Epithelial cell of proximal tubule (primary cell): Measurements from ENCODE around the gene DHRS13. TPM values are rescaled to one million over a fixed set of nuclear protein-coding genes. Genes with fewer than 3 reads are reported as not detected.

Experiments
- DNase-seq: peaks from one replicate; pipeline ENCODE4 v3.0.0-alpha.2; 2011; ENCODE audit warnings: low read depth
- H3K4me3 ChIP-seq: 2 replicates; pipeline ENCODE4 v1.5.1; 2011; ENCODE audit warnings: low read depth, mild to moderate bottlenecking, low read length
- total RNA-seq: library from RNA; depleted of rRNA; stranded (reverse); fragments of >200 nt; gene quantifications from 2 replicates; pipeline ENCODE4 v1.2.3, GENCODE V29; 2015
- TF ChIP-seq, protein P1 (sequence below): conservative IDR thresholded peaks from 2 replicates; pipeline ENCODE4 v1.5.1; 2012; ENCODE audit warnings: low read depth, mild to moderate bottlenecking, low read length

DHRS13 gene
- total RNA-seq, 1 donor from 2014 or later: 18.0 TPM

DNA sequence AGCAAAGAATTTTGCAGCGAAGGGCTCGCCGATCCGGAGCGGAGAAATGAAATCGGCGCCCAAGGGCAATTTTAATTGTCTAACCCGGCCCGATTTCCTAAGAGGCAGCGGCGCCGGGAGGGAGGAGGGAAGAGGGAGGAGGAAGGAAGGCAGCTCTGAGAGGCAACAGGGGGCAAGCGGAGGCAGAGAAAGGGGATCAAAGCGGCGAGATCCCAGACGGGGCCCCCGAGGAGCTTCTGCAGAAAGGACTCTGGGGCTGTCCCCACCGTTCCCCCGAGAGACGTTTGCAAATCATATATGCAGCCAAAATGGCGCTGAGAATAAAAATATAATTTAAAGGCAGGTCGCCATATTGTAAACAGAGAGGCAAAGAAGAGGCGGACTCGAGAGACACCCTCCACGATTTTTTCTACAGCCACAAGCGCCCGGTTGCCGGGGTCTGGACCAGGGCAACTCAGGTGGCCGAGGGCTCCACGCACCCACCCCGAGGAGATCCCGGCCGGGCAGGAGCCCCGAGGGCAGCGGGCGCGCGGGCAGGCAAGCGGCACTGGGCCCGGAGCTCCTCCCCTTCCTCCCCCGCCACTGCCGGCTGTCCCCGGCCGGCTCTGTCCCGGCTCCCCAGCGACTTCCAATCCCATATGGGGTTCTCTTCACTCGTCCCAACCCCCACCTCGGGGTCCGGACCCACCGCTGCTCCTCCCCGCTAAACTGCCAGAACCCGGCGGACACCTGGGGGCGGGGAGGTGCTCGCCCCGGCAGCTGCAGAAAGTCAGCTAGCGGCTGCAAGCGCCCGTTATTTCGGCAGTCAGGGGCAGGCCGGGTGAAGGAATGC is 46.5 kb upstream of the DHRS13 start:
- DNase-seq: no peak
- TF ChIP-seq, protein P1, sequence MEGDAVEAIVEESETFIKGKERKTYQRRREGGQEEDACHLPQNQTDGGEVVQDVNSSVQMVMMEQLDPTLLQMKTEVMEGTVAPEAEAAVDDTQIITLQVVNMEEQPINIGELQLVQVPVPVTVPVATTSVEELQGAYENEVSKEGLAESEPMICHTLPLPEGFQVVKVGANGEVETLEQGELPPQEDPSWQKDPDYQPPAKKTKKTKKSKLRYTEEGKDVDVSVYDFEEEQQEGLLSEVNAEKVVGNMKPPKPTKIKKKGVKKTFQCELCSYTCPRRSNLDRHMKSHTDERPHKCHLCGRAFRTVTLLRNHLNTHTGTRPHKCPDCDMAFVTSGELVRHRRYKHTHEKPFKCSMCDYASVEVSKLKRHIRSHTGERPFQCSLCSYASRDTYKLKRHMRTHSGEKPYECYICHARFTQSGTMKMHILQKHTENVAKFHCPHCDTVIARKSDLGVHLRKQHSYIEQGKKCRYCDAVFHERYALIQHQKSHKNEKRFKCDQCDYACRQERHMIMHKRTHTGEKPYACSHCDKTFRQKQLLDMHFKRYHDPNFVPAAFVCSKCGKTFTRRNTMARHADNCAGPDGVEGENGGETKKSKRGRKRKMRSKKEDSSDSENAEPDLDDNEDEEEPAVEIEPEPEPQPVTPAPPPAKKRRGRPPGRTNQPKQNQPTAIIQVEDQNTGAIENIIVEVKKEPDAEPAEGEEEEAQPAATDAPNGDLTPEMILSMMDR: no peak
- peak overlapping the region; percentile 96 for H3K4me3 ChIP-seq

DNA sequence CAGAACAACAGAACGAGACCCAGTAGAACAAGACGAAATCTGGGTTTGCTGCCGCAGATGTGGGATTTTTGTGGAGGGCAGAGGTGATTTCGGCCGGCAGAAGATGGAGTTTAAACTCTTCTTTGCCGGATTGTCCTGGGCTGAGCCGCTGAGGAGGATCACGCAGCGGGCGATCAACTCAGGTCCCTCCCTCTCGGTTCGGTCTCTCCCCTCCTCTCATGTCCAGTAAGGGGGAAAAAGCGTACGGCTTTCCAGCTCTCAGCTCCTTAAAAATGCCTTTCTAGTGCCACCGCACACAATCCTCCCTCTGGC is 46.0 kb upstream of the DHRS13 start:
- no peak for DNase-seq
- TF ChIP-seq, protein P1: no peak
- peak overlapping the region; percentile 96 for H3K4me3 ChIP-seq

DNA sequence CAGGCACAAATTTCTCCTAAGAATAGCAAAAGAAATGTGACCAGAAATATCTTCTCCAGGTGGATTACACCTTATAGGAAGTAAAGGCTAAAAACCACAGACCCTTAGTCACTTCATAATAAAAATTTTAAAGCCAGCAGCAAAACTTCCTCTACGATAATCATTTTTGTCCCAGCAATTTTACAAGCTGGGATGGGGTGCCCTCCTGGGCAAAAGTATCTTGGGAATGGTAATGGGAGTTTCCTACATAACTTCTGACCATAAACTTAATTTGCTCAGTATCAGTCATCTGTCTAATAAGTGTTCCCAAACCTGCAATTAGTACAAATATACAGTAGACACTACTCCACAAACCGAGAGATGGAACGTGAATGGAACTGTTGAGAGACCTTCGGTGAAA is 45.5 kb upstream of the DHRS13 start:
- DNase-seq: no peak
- peak overlapping the region; percentile 96 for H3K4me3 ChIP-seq
- TF ChIP-seq, protein P1: no peak

DNA sequence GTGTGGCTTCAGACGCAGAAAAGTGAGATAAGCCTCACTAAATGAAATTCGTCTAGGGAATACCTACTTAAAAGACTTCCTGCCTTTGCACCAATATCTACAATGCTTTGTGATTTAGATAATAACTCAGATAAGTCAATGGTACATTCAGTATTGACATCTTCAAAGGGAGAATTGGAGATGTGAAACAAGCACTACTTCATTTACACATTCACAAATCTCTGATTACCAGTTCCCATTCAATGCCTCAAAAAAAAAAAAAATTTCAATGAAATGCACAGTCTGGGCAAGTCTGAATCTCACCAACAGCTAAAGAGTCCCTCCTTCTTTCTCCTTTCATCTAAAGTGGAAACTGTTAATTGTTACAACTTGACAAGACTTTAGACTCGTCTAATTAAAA is 44.8 kb upstream of the DHRS13 start:
- peak overlapping the region; percentile 96 for H3K4me3 ChIP-seq

DNA sequence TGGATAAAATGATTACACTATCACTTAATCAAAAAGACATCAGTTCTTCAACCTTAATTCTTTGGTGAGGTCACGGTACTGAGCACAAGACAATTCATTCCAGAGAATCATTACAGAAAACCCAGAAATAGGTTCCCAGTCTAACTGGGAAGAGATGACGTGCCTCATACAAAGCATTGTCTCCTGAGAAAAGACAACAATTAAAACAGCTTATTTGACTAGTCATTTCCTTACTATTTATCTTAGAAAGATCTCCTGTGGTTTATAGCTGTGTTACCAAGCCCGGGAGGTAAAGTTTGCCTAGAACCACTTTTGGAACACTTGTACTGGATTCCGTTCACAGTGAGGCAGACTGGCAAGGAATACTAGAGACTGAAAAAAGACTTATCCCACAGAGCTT is 43.4 kb upstream of the DHRS13 start:
- TF ChIP-seq, protein P1: no peak
- no peak overlapping the region for H3K4me3 ChIP-seq
- DNase-seq: peak; percentile 54

More for the DNA sequence above, 44.8 kb upstream of the DHRS13 start:
- TF ChIP-seq, protein P1: no peak
- DNase-seq: no peak

DNA sequence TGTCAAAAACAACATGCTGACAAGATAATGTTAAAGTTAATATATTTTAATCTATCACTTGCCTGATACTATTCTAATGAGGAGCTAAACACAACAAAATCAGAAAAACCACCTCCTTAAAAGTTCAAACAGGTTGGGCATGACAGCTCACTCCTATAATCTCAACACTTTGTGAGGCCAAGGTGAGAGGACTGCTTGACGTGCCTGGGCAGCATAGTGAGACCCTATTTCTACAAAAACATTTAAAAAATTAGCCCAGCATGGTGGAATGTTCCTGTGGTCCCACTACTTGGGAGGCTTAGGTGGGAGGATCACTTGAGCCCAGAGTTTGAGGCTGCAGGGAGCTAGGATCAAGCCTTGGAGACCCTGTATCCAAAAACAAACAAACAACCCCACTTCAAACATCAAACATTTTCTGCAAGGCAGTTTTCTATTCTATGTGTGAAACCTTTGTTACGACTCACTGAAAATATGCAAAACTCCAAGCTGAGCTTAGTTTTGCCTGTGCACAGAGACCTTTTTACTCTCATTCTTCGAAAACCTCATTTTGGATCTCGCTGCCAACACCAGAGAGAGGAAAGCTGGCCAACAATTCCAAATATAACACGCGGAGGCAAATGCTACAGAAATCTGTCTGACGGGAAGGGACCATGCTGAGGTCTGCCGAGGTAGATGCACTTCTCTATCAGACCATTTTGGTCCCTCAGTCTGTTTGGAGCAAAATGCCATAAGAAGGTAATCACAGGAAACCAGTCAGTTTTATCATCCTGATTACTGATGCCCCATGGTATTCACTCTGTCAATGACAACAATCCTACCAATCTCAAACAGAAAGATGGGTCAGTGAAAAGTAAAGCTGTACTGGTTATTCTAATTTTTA is 42.2 kb upstream of the DHRS13 start:
- TF ChIP-seq, protein P1: no peak
- no peak overlapping the region for H3K4me3 ChIP-seq
- no peak for DNase-seq
